Bronchial smooth muscle cell (primary cell): Measurements from ENCODE around the gene RACGAP1. TPM values are rescaled to one million over a fixed set of nuclear protein-coding genes. Genes with fewer than 3 reads are reported as not detected.

Source experiments
- total RNA-seq: library from RNA; depleted of rRNA; stranded (reverse); fragments of >200 nt; gene quantifications from 2 replicates; pipeline ENCODE4 v1.2.1, GENCODE V29; 2014

RACGAP1 gene
- 17.1 and 24.0 TPM in 2 replicates for total RNA-seq

GRCh38 chr12:50025187-50026059, at the start of gene RACGAP1:
TSS of gene RACGAP1 (minus strand) at chr12:50025494. CDS start at chr12:50016715, 8,779 bp downstream.

GRCh38 chr12:50057000-50057841, 31.9 kb upstream of the RACGAP1 start, which contains the start of gene ASIC1:
TSS of gene ASIC1 (plus strand) at chr12:50057596. CDS start at chr12:50058767, 1,171 bp downstream.

GRCh38 chr12:49972641-49973360, 52.5 kb downstream of the RACGAP1 start, which contains the start of gene AQP6:
TSS of gene AQP6 (plus strand) at chr12:49972947. CDS start at chr12:49973174, 227 bp downstream.

GRCh38 chr12:49961111-49961922, 64.0 kb downstream of the RACGAP1 start, which contains the start of gene AQP5:
TSS of gene AQP5 (plus strand) at chr12:49961872. CDS start at chr12:49962018, 146 bp downstream.

GRCh38 chr12:49950273-49951251, 74.7 kb downstream of the RACGAP1 start, which contains the start of gene AQP2:
TSS of gene AQP2 (plus strand) at chr12:49950737. CDS start at chr12:49950831, 94 bp downstream.

Other genes starting within 250 kb of the RACGAP1 start
- 11.3 and 14.2 TPM in 2 replicates for gene NCKAP5L, start 197.1 kb downstream of the RACGAP1 start, total RNA-seq
- 2.7 and 4.1 TPM in 2 replicates for gene BCDIN3D, start 182.4 kb downstream of the RACGAP1 start, total RNA-seq
- gene FAIM2, start 121.6 kb downstream of the RACGAP1 start, total RNA-seq = 3.3 and 8.2 TPM in 2 replicates
- not detected in 2 replicates for gene AQP2, start 74.8 kb downstream of the RACGAP1 start, total RNA-seq
- gene AQP5, start 63.6 kb downstream of the RACGAP1 start, total RNA-seq = not detected in 2 replicates
- gene AQP6, start 52.5 kb downstream of the RACGAP1 start, total RNA-seq = under 0.01 TPM in 1 of 2 replicates, not detected in the other
- gene ASIC1, start 32.1 kb upstream of the RACGAP1 start, total RNA-seq = 2.8 and 3.7 TPM in 2 replicates
- 15.1 and 16.3 TPM in 2 replicates for gene SMARCD1, start 59.8 kb upstream of the RACGAP1 start, total RNA-seq
- gene GPD1, start 78.5 kb upstream of the RACGAP1 start, total RNA-seq = under 0.01 TPM in 1 of 2 replicates, not detected in the other
- gene COX14, start 86.7 kb upstream of the RACGAP1 start, total RNA-seq = 56.2 and 62.7 TPM in 2 replicates
- 40.7 and 41.1 TPM in 2 replicates for gene CERS5, start 141.9 kb upstream of the RACGAP1 start, total RNA-seq